K562 (cell line): ENCODE results near the gene EFEMP2. TPM values are rescaled to one million over a fixed set of nuclear protein-coding genes. Genes with fewer than 3 reads are reported as not detected.

Experiments used
- BRD4 ChIP-seq: fragments of 200-600 bp; sonication (generic); IDR thresholded peaks from 2 replicates; pipeline ENCODE4 v1.6.1; 2017; ENCODE audit warnings: inconsistent platforms
- CBFB ChIP-seq: sonication (generic); formaldehyde crosslinking; IDR thresholded peaks from 2 replicates; pipeline ENCODE4 v1.4.0; 2020; ENCODE audit warnings: mild to moderate bottlenecking, missing genetic modification reagents
- DDX20 ChIP-seq: fragments of 450-650 bp; IDR thresholded peaks from 2 replicates; pipeline ENCODE4 v1.6.1; 2016; ENCODE audit warnings: missing genetic modification characterization, low read depth, mild to moderate bottlenecking, missing compliant biosample characterization, moderate library complexity
- EGR1 ChIP-seq: fragments of 450-650 bp; conservative IDR thresholded peaks from 2 replicates; pipeline ENCODE4 v1.6.1; 2017; ENCODE audit warnings: mild to moderate bottlenecking
- ELF4 ChIP-seq: fragments of 450-650 bp; formaldehyde crosslinking; IDR thresholded peaks from 2 replicates; pipeline ENCODE4 v1.4.0; 2022; ENCODE audit warnings: missing genetic modification characterization
- ETV5 ChIP-seq: sonication (generic); formaldehyde crosslinking; IDR thresholded peaks from 2 replicates; pipeline ENCODE4 v1.4.0; 2020; ENCODE audit warnings: low read depth, mild to moderate bottlenecking, missing genetic modification reagents
- FOS ChIP-seq: IDR thresholded peaks from 3 replicates; pipeline ENCODE4 v1.6.1; 2011; ENCODE audit not compliant: insufficient read length; ENCODE audit errors: extremely low read depth
- FOXJ3 ChIP-seq: sonication (generic); formaldehyde crosslinking; IDR thresholded peaks from 2 replicates; pipeline ENCODE4 v1.4.0; 2020; ENCODE audit warnings: mild to moderate bottlenecking, missing genetic modification reagents
- HNRNPK ChIP-seq: fragments of 200-400 bp; formaldehyde crosslinking; IDR thresholded peaks from one replicate; pipeline ENCODE4 v1.6.1; 2018; ENCODE audit warnings: mild to moderate bottlenecking, low read depth, low read length; ENCODE audit not compliant: poor library complexity, severe bottlenecking
- JUN ChIP-seq, 2 experiments: sonication (generic) in 1 of 2; formaldehyde crosslinking in 1 of 2; IDR thresholded peaks; 2 replicates each; pipeline versions ENCODE4 v1.6.1 to v1.8.0; 2012 to 2022; ENCODE audit warnings: borderline replicate concordance in 2 of 2, mild to moderate bottlenecking in 2 of 2, improper control_type of control experiment in 1 of 2, low read depth in 1 of 2, low read length in 1 of 2, missing genetic modification reagents in 1 of 2
- KLF13 ChIP-seq: fragments of 450-650 bp; IDR thresholded peaks from 2 replicates; pipeline ENCODE4 v1.6.1; 2016; ENCODE audit warnings: missing genetic modification characterization, low read depth, mild to moderate bottlenecking, missing compliant biosample characterization, moderate library complexity, borderline replicate concordance
- MXI1 ChIP-seq: IDR thresholded peaks from 2 replicates; pipeline ENCODE4 v1.6.1; 2011; ENCODE audit warnings: low read depth, mild to moderate bottlenecking, improper control_type of control experiment, low read length
- MYNN ChIP-seq, 2 experiments: sonication (generic); formaldehyde crosslinking in 1 of 2; IDR thresholded peaks; 2 replicates each; pipeline versions ENCODE4 v1.5.0 to v1.6.1; 2016 to 2020; ENCODE audit warnings: antibody characterized with exemption in 1 of 2, missing genetic modification reagents in 1 of 2
- NR2F6 ChIP-seq: fragments of 450-650 bp; formaldehyde crosslinking; IDR thresholded peaks from 2 replicates; pipeline ENCODE4 v1.4.0; 2020; ENCODE audit warnings: mild to moderate bottlenecking
- PRPF4 ChIP-seq: fragments of 200-400 bp; formaldehyde crosslinking; IDR thresholded peaks from one replicate; pipeline ENCODE4 v1.6.1; 2017; ENCODE audit warnings: low read length, low read depth, mild to moderate bottlenecking; ENCODE audit not compliant: insufficient read depth, poor library complexity, severe bottlenecking
- RFX5 ChIP-seq: IDR thresholded peaks from 2 replicates; pipeline ENCODE4 v1.6.1; 2011; ENCODE audit warnings: low read depth, mild to moderate bottlenecking, improper control_type of control experiment, low read length
- SMAD2 ChIP-seq: fragments of 150-350 bp; IDR thresholded peaks from 2 replicates; pipeline ENCODE4 v1.6.1; 2014; ENCODE audit warnings: low read depth, mild to moderate bottlenecking, low read length
- SMC3 ChIP-seq: conservative IDR thresholded peaks from 2 replicates; pipeline ENCODE4 v1.6.1; 2011; ENCODE audit warnings: low read depth, low read length, improper control_type of control experiment; ENCODE audit not compliant: insufficient read depth
- STAT5B ChIP-seq: fragments of 250-450 bp; sonication (Bioruptor Pico); IDR thresholded peaks from 2 replicates; pipeline ENCODE4 v1.8.0; 2021; ENCODE audit warnings: mild to moderate bottlenecking, inconsistent platforms
- TEAD4 ChIP-seq, 2 experiments: sonication (generic) in 1 of 2; formaldehyde crosslinking in 1 of 2; IDR thresholded peaks; 2 replicates each; pipeline versions ENCODE4 v1.6.1 to v1.8.0; 2012 to 2022; ENCODE audit warnings: borderline replicate concordance in 1 of 2, inconsistent platforms in 1 of 2, low read length in 1 of 2, mild to moderate bottlenecking in 1 of 2, missing genetic modification reagents in 1 of 2
- USF2 ChIP-seq: sonication (generic); formaldehyde crosslinking; IDR thresholded peaks from 2 replicates; pipeline ENCODE4 v1.5.0; 2020; ENCODE audit warnings: missing genetic modification reagents
- ZNF609 ChIP-seq: sonication (generic); formaldehyde crosslinking; IDR thresholded peaks from 2 replicates; pipeline ENCODE4 v1.8.1; 2023; ENCODE audit warnings: missing genetic modification reagents, mild to moderate bottlenecking, borderline replicate concordance
- polyA plus RNA-seq, 8 experiments: library from polyadenylated mRNA; depleted of rRNA in 4 of 8; stranded (reverse) in 5 of 8; unstranded in 3 of 8; fragments of >200 nt; fragmentation: Nextera tagmentation in 2 of 8; fragmentation: Illumina TruSeq in 1 of 8; extraction: Ambion mirVana in 2 of 8; extraction: Trizol in 1 of 8; gene quantifications; 2 replicates each; pipeline versions ENCODE4 v1.2.1 to v1.2.3, GENCODE V29; 2011 to 2014; ENCODE audit warnings: inconsistent platforms in 1 of 8, missing spikeins in 1 of 8
- total RNA-seq, 7 experiments: library from RNA; depleted of rRNA in 6 of 7; stranded (reverse); fragments of >200 nt in 6 of 7; fragmentation: Illumina TruSeq in 2 of 7; extraction: Trizol in 2 of 7; gene quantifications; 2 replicates each; pipeline versions ENCODE4 v1.2.1 to v1.2.3, GENCODE V29; 2011 to 2021; ENCODE audit warnings: low replicate concordance in 1 of 7

The EFEMP2 gene
- total and polyA plus RNA-seq, 9 of the 15 experiments (the other 6 are each of a cell fraction or from before 2014, with no cell fraction given) = 0.07 to 2.9 (median 0.69) TPM; not detected in 1

GRCh38 chr11:65859095-65859811 is 13.3 kb downstream of the EFEMP2 start (continued):
- TF ChIP-seq FOXJ3 (CRISPR knock-in tag) = no peak
- TF ChIP-seq ELF4 (CRISPR knock-in tag) = no peak
- TF ChIP-seq FOS = no peak
- no peak for TF ChIP-seq SMC3
- TF ChIP-seq ETV5 (CRISPR knock-in tag) = no peak; the same call in 1 of the 2 replicates
- TF ChIP-seq EGR1 = peak; percentile 94
- TF ChIP-seq STAT5B (CRISPR knock-in tag) = no peak
- no peak for TF ChIP-seq USF2 (CRISPR knock-in tag)
- TF ChIP-seq ZNF609 (CRISPR knock-in tag) = no peak
- TF ChIP-seq TEAD4 (IDR thresholded peaks at IDR 0.05; ENCODE audit: low read length) = no peak; the same call in 1 of the 2 replicates
- TF ChIP-seq TEAD4 (CRISPR knock-in tag; IDR thresholded peaks at IDR 0.05; ENCODE audit: borderline replicate concordance) = no peak
- no peak for TF ChIP-seq CBFB
- peak; percentile 61 for TF ChIP-seq PRPF4
- TF ChIP-seq DDX20 (tag) = no peak
- TF ChIP-seq JUN (IDR thresholded peaks at IDR 0.05; ENCODE audit: borderline replicate concordance, low read depth, low read length) = no peak
- no peak; the same call in 1 of the 2 replicates for TF ChIP-seq JUN (CRISPR knock-in tag; IDR thresholded peaks at IDR 0.05; ENCODE audit: borderline replicate concordance)
- TF ChIP-seq NR2F6 (CRISPR knock-in tag) = no peak
- no peak for TF ChIP-seq RFX5
- peak; percentile 44; the same call in 1 of the 2 replicates for TF ChIP-seq MYNN (IDR thresholded peaks at IDR 0.05)
- no peak for TF ChIP-seq MYNN (CRISPR knock-in tag; IDR thresholded peaks at IDR 0.05)
- peak; percentile 59; the same call in 1 of the 2 replicates for TF ChIP-seq MXI1
- TF ChIP-seq KLF13 (tag) = 0 out of 2 replicates have a peak, but pooled peaks have one; percentile 28
- TF ChIP-seq BRD4 = no peak
- no peak for TF ChIP-seq HNRNPK
- no peak for TF ChIP-seq SMAD2
